Small intestine (tissue), 7 donors: Measurements from ENCODE around the gene NUDT14. TPM values are rescaled to one million over a fixed set of nuclear protein-coding genes. Genes with fewer than 3 reads are reported as not detected.
A peak's percentile ranks its signal among the peaks of the same experiment; 100 is the strongest.

Experiments used
- DNase-seq, 2 donors: peaks; one replicate each; pipeline versions ENCODE4 v3.0.0 to v3.0.0-alpha.2; 2013
- FAIRE-seq: peaks from 2 replicates; lab custom pipeline; 2012; peaks lifted over from hg19 to GRCh38; lab: Jason Lieb, UNC
- H3K27ac ChIP-seq, 3 donors: one replicate each; pipeline ENCODE4 v1.5.1; 2013; ENCODE audit warnings: low read length in 2 of 3, mild to moderate bottlenecking in 2 of 3, control low read depth in 1 of 3, inconsistent platforms in 1 of 3, low read depth in 1 of 3, moderate library complexity in 1 of 3
- H3K27me3 ChIP-seq, 3 donors: one replicate each; pipeline ENCODE4 v1.6.1; 2013; ENCODE audit warnings: low read length in 3 of 3, inconsistent platforms in 1 of 3; ENCODE audit not compliant: control insufficient read depth in 3 of 3, insufficient read depth in 3 of 3
- H3K36me3 ChIP-seq, 3 donors: one replicate each; pipeline ENCODE4 v1.6.1; 2013; ENCODE audit warnings: low read length in 3 of 3, inconsistent platforms in 1 of 3, low read depth in 1 of 3, mild to moderate bottlenecking in 1 of 3, moderate library complexity in 1 of 3; ENCODE audit not compliant: control insufficient read depth in 3 of 3, insufficient read depth in 2 of 3
- H3K4me1 ChIP-seq, 3 donors: one replicate each; pipeline ENCODE4 v1.6.1; 2013; ENCODE audit warnings: low read length in 2 of 3, inconsistent platforms in 1 of 3, low read depth in 1 of 3, mild to moderate bottlenecking in 1 of 3, moderate library complexity in 1 of 3; ENCODE audit not compliant: control insufficient read depth in 3 of 3, insufficient read depth in 2 of 3
- H3K4me3 ChIP-seq, 3 donors: one replicate each; pipeline ENCODE4 v1.5.1; 2013; ENCODE audit warnings: low read length in 3 of 3, control low read depth in 1 of 3, inconsistent platforms in 1 of 3, low read depth in 1 of 3, mild to moderate bottlenecking in 1 of 3, moderate library complexity in 1 of 3
- H3K9me3 ChIP-seq, 2 donors: one replicate each; pipeline ENCODE4 v1.6.1; 2013; ENCODE audit warnings: low read depth in 1 of 2, low read length in 1 of 2; ENCODE audit not compliant: control insufficient read depth in 2 of 2, insufficient read depth in 1 of 2
- WGBS, 3 donors: extraction: QIAGEN DNeasy Blood & Tissue Kit; methylation state at CpG; one replicate each; pipeline ENCODE4 v1.1.7; 2013; 5-methylcytosine and 5-hydroxymethylcytosine counted together
- polyA plus RNA-seq, 4 donors: library from polyadenylated mRNA; stranded (reverse) in 3 of 4; unstranded in 1 of 4; fragments of 200-250 nt in 3 of 4; fragments of 120-200 nt in 1 of 4; gene quantifications; one replicate each; pipeline versions ENCODE4 v1.2.1 to v1.2.3, GENCODE V29; 2013
- donor health status: healthy with polysubstance abuse.
- donor health status: control.
- donor health status: control.
- donor health status: Bipolar disorder and iron deficiency.
- donor health status: healthy.

The NUDT14 gene
- polyA plus RNA-seq, 4 donors: 25.9 to 68.1 (median 51.7) TPM

- Histone ChIP-seq H3K4me3 (no peak overlapping the region), H3K4me1 (no peaks in the 10 kb centered on the region), H3K27me3 (peaks cover 0 to 1% (median 0%) of the 10 kb centered on the region in 3 donors), H3K27ac (no peak overlapping the region), H3K36me3 (no peaks in the 10 kb centered on the region), H3K9me3 (peaks cover 0 to 21% of the 10 kb centered on the region in 2 donors)
- WGBS, 3 donors: 57 to 77% (median 64%) methylated on average over 14 of the region's 14 CpGs
- DNase-seq: peak in 1 of 2 donors; percentile 72
- FAIRE-seq: no peak
Observed at GRCh38 chr14:105135700-105136395, 45.3 kb downstream of the NUDT14 start.

GRCh38 chr14:105132921-105133654 is 48.0 kb downstream of the NUDT14 start:
- Histone ChIP-seq H3K4me3 (no peak overlapping the region), H3K27ac (no peak overlapping the region), H3K4me1 (no peaks in the 10 kb centered on the region), H3K27me3 (peaks cover 0 to 1% (median 0%) of the 10 kb centered on the region in 3 donors), H3K9me3 (peaks cover 0 to 8% of the 10 kb centered on the region in 2 donors), H3K36me3 (no peaks in the 10 kb centered on the region)
- 56 to 59% (median 57%) methylated on average over 4 of the region's 4 CpGs for WGBS, 3 donors
- no peak for DNase-seq
- no peak for FAIRE-seq

GRCh38 chr14:105131241-105131640 is 49.9 kb downstream of the NUDT14 start:
- no peak overlapping the region for H3K27ac ChIP-seq
- WGBS, 3 donors: 78 to 82% (median 82%) methylated on average over 2 of the region's 2 CpGs
- FAIRE-seq (no peak), DNase-seq (no peak)
- peaks cover 0 to 8% of the 10 kb centered on the region in 2 donors for H3K9me3 ChIP-seq
- H3K4me1 ChIP-seq: peaks cover 0 to 7% (median 2%) of the 10 kb centered on the region in 3 donors
- no peak overlapping the region for H3K4me3 ChIP-seq
- H3K27me3 ChIP-seq: peaks cover 0 to 1% (median 0%) of the 10 kb centered on the region in 3 donors
- no peaks in the 10 kb centered on the region for H3K36me3 ChIP-seq

- H3K9me3 ChIP-seq: peaks cover 0 to 8% of the 10 kb centered on the region in 2 donors
- H3K27me3 ChIP-seq: peaks cover 0 to 1% (median 0%) of the 10 kb centered on the region in 3 donors
- no peaks in the 10 kb centered on the region for H3K36me3 ChIP-seq
- peaks cover 0 to 13% (median 6%) of the 10 kb centered on the region in 3 donors for H3K4me1 ChIP-seq
- DNase-seq (no peak), FAIRE-seq (no peak)
- no peak overlapping the region for H3K4me3 ChIP-seq
- WGBS, 3 donors: 65 to 71% (median 71%) methylated on average over 5 of the region's 5 CpGs
- H3K27ac ChIP-seq: no peak overlapping the region
Observed at GRCh38 chr14:105128059-105128458, 53.1 kb downstream of the NUDT14 start.

GRCh38 chr14:105126981-105127329 is 54.2 kb downstream of the NUDT14 start:
- H3K27me3 ChIP-seq: no peaks in the 10 kb centered on the region
- no peak for FAIRE-seq
- DNase-seq: no peak
- peaks cover 0 to 13% of the 10 kb centered on the region in 2 donors for H3K9me3 ChIP-seq
- H3K36me3 ChIP-seq: no peaks in the 10 kb centered on the region
- no peak overlapping the region for H3K27ac ChIP-seq
- no peak overlapping the region for H3K4me3 ChIP-seq
- H3K4me1 ChIP-seq: peaks cover 0 to 13% (median 6%) of the 10 kb centered on the region in 3 donors
- 64 to 68% (median 67%) methylated on average over 9 of the region's 9 CpGs for WGBS, 3 donors

GRCh38 chr14:105126126-105126980 is 54.8 kb downstream of the NUDT14 start:
- peak; percentile 39 to 73 for DNase-seq
- no peak overlapping the region for H3K4me3 ChIP-seq
- peaks cover 0 to 13% (median 6%) of the 10 kb centered on the region in 3 donors for H3K4me1 ChIP-seq
- peak overlapping the region in 1 of 3 donors; percentile 33 for H3K27ac ChIP-seq
- H3K36me3 ChIP-seq: no peaks in the 10 kb centered on the region
- peaks cover 0 to under 1% (median 0%) of the 10 kb centered on the region in 3 donors for H3K27me3 ChIP-seq
- WGBS, 3 donors: 53 to 70% (median 58%) methylated on average over 22 of the region's 22 CpGs
- FAIRE-seq: no peak
- H3K9me3 ChIP-seq: peaks cover under 1 to 15% of the 10 kb centered on the region in 2 donors

- DNase-seq (no peak), FAIRE-seq (no peak)
- peaks cover 2 to 21% of the 10 kb centered on the region in 2 donors for H3K9me3 ChIP-seq
- no peak overlapping the region for H3K4me3 ChIP-seq
- 14 to 39% (median 20%) methylated on average over 5 of the region's 5 CpGs for WGBS, 3 donors
- peak overlapping the region in 2 of 3 donors; percentile 25 to 47 for H3K27ac ChIP-seq
- H3K36me3 ChIP-seq: no peaks in the 10 kb centered on the region
- peaks cover 0 to 2% (median 0%) of the 10 kb centered on the region in 3 donors for H3K27me3 ChIP-seq
- peaks cover 0 to 13% (median 6%) of the 10 kb centered on the region in 3 donors for H3K4me1 ChIP-seq
Observed at GRCh38 chr14:105124823-105125222, 56.3 kb downstream of the NUDT14 start.
